ENCODE results near the gene TMEM239.

GRCh38 chr20:2816583-2817340 is 598 bp downstream of the TMEM239 start:
- TF ChIP-seq CTCF (IDR thresholded peaks at IDR 0.05) (no peak), POLR2A (IDR thresholded peaks at IDR 0.05) (no peak), POLR2AphosphoS5 (IDR thresholded peaks at IDR 0.05) (no peak)

Measured in breast epithelium (tissue), 3 donors.